Upper lobe of left lung (tissue), 4 donors: ENCODE measurements around the gene MZF1.

Experiments
- POLR2A ChIP-seq, 4 donors: fragments of 450-650 bp; IDR thresholded peaks; one replicate each; pipeline ENCODE4 v1.5.1; 2016 to 2017; ENCODE audit warnings: antibody characterized with exemption in 4 of 4, mild to moderate bottlenecking in 2 of 4
- POLR2AphosphoS5 ChIP-seq, 2 donors: sonication (generic); formaldehyde crosslinking; IDR thresholded peaks; one replicate each; pipeline ENCODE4 v1.5.1; 2017; ENCODE audit warnings: antibody characterized with exemption in 2 of 2
- TF ChIP-seq, protein P1 (sequence below), 6 experiments: fragments of 450-650 bp in 4 of 6; fragments of 200-600 bp in 2 of 6; sonication (generic) in 2 of 6; IDR thresholded peaks; one replicate each; pipeline ENCODE4 v1.5.1; 2016 to 2019; ENCODE audit warnings: antibody characterized with exemption in 6 of 6

DNA sequence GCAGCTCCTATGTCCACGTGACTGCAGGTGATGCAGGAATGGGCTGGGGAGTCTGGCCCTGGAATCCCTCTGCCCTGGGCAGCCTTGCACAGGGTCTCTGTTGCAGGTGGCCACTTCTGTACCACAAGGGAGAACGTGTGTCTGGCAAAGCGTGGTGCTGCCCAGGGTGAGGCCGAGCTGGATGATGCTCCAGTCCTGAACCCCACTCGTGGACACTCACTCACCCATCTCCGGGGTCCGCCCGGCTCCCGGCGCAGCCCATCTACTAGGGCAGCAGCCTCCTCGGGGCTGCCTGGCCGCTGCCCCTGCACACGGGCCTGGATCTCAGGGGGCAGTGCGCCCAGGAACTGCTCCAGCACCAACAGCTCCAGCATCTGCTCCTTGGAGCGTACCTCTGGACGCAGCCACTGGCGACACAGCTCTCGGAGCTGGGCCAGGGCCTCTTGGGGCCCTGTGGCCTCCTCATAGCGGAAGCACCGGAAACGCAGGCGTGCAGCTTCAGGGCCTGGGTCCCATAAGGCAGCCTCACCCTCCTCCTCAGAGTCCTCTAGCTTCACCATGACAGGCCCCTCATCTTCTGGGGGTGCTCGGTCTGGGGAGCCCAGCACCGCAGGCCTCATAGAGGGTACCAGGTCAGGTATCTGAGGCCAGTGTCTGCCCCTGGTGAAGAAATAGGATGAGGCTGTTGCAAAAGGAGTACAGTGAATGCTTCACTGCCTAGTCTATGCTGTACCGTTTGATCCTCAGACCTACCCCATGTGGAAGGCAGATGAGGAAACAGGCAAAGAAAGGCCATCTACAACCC is 2.2 kb downstream of the MZF1 start:
- TF ChIP-seq POLR2AphosphoS5 (IDR thresholded peaks at IDR 0.05) (no peak), POLR2A (IDR thresholded peaks at IDR 0.05) (no peak)
- TF ChIP-seq, protein P1, sequence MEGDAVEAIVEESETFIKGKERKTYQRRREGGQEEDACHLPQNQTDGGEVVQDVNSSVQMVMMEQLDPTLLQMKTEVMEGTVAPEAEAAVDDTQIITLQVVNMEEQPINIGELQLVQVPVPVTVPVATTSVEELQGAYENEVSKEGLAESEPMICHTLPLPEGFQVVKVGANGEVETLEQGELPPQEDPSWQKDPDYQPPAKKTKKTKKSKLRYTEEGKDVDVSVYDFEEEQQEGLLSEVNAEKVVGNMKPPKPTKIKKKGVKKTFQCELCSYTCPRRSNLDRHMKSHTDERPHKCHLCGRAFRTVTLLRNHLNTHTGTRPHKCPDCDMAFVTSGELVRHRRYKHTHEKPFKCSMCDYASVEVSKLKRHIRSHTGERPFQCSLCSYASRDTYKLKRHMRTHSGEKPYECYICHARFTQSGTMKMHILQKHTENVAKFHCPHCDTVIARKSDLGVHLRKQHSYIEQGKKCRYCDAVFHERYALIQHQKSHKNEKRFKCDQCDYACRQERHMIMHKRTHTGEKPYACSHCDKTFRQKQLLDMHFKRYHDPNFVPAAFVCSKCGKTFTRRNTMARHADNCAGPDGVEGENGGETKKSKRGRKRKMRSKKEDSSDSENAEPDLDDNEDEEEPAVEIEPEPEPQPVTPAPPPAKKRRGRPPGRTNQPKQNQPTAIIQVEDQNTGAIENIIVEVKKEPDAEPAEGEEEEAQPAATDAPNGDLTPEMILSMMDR (IDR thresholded peaks at IDR 0.05): no peak
